Gastrocnemius medialis (tissue), 4 donors: ENCODE results near the gene CCDC85C.

ENCODE experiments used
- POLR2A ChIP-seq, 2 donors: fragments of 450-650 bp; IDR thresholded peaks; one replicate each; pipeline ENCODE4 v1.6.1; 2017; ENCODE audit warnings: antibody characterized with exemption in 2 of 2, mild to moderate bottlenecking in 2 of 2, moderate library complexity in 2 of 2
- TF ChIP-seq, protein P1 (sequence below), 5 experiments: fragments of 450-650 bp in 3 of 5; fragments of 200-600 bp in 2 of 5; sonication (generic) in 2 of 5; IDR thresholded peaks in 4 of 5; conservative IDR thresholded peaks in 1 of 5; 1 replicate in 4 of 5; 2 replicates in 1 of 5; pipeline ENCODE4 v1.5.1; 2016 to 2019; ENCODE audit warnings: antibody characterized with exemption in 5 of 5, mild to moderate bottlenecking in 3 of 5, moderate library complexity in 3 of 5

DNA sequence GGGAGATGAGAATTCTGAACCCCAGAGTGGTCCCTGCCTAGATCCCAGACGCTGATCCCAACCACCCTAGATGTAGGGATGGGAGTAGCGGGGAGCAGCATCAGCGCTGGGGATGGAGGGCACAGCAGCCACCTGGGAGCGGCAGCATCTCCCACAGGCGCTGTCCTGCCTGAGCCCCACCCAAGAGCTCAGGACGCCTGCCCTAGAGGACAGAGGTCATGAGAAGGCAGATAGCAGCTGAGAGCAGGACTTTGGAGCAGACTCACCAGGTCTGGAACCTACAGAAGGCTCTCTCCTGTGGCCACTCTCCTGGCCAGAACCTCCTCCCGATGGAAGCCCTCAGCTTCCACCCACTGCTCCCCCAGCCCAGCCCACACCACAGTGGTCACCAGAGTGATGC lies 7.2 kb downstream of the CCDC85C start:
- TF ChIP-seq POLR2A (IDR thresholded peaks at IDR 0.05): no peak
- TF ChIP-seq, protein P1, sequence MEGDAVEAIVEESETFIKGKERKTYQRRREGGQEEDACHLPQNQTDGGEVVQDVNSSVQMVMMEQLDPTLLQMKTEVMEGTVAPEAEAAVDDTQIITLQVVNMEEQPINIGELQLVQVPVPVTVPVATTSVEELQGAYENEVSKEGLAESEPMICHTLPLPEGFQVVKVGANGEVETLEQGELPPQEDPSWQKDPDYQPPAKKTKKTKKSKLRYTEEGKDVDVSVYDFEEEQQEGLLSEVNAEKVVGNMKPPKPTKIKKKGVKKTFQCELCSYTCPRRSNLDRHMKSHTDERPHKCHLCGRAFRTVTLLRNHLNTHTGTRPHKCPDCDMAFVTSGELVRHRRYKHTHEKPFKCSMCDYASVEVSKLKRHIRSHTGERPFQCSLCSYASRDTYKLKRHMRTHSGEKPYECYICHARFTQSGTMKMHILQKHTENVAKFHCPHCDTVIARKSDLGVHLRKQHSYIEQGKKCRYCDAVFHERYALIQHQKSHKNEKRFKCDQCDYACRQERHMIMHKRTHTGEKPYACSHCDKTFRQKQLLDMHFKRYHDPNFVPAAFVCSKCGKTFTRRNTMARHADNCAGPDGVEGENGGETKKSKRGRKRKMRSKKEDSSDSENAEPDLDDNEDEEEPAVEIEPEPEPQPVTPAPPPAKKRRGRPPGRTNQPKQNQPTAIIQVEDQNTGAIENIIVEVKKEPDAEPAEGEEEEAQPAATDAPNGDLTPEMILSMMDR (IDR thresholded peaks at IDR 0.05 in 4 of 5, conservative IDR thresholded peaks at IDR 0.05 in 1 of 5): no peak
